PC-9 (cell line): ENCODE data around the gene ZC3HAV1. TPM values are rescaled to one million over a fixed set of nuclear protein-coding genes. Genes with fewer than 3 reads are reported as not detected.

Source experiments
- BruUV-seq: library from RNA; stranded (reverse); fragments of 400-500 nt; replicated peaks from 2 replicates; lab custom pipeline; 2021; lab: Mats Ljungman, UMichigan
- CTCF ChIA-PET: fragments of 300-600 bp; sonication (Branson Sonifier 250); formaldehyde crosslinking; loops from one replicate; lab custom pipeline; 2022; ENCODE audit warnings: antibody characterized with exemption; lab: Charles Lee
- POLR2A ChIA-PET: fragments of 300-600 bp; sonication (Branson Sonifier 250); formaldehyde crosslinking; loops from one replicate; lab custom pipeline; 2022; ENCODE audit warnings: antibody characterized with exemption; ENCODE audit not compliant: unreplicated experiment; lab: Charles Lee
- DNase-seq, 2 experiments: peaks; one replicate each; pipeline versions ENCODE4 v3.0.0 to v3.0.0-alpha.2; 2015 to 2022; ENCODE audit warnings: mixed read lengths in 1 of 2
- H2AFZ ChIP-seq: fragments of 200-600 bp; sonication (generic); 2 replicates; pipeline ENCODE4 v1.8.1; 2017; ENCODE audit warnings: antibody characterized with exemption
- H3F3A ChIP-seq: fragments of 200-600 bp; sonication (generic); 2 replicates; pipeline ENCODE4 v1.8.1; 2017; ENCODE audit warnings: antibody characterized with exemption, mild to moderate bottlenecking, low read depth; ENCODE audit not compliant: insufficient read depth
- H3K27ac ChIP-seq: fragments of 200-600 bp; sonication (generic); 2 replicates; pipeline ENCODE4 v1.6.1; 2016; ENCODE audit warnings: mixed run types
- H3K27me3 ChIP-seq: fragments of 200-600 bp; sonication (generic); 2 replicates; pipeline ENCODE4 v1.6.1; 2016; ENCODE audit warnings: low read depth, mixed run types; ENCODE audit not compliant: insufficient read depth
- H3K36me3 ChIP-seq: fragments of 200-600 bp; sonication (generic); 2 replicates; pipeline ENCODE4 v1.6.1; 2016; ENCODE audit warnings: low read depth, mixed run types
- H3K4me1 ChIP-seq: fragments of 200-600 bp; sonication (generic); replicated peaks from 2 replicates; pipeline ENCODE4 v1.6.1; 2016; ENCODE audit warnings: mixed run types; ENCODE audit not compliant: insufficient read depth
- H3K4me2 ChIP-seq: fragments of 200-600 bp; sonication (generic); 2 replicates; pipeline ENCODE4 v1.6.1; 2017; ENCODE audit warnings: mixed run types
- H3K4me3 ChIP-seq: fragments of 200-600 bp; sonication (generic); 2 replicates; pipeline ENCODE4 v1.6.1; 2016; ENCODE audit warnings: mixed run types
- H3K79me2 ChIP-seq: fragments of 200-600 bp; sonication (generic); 2 replicates; pipeline ENCODE4 v1.6.1; 2017; ENCODE audit warnings: low read depth, mixed run types
- H3K9me2 ChIP-seq: fragments of 200-600 bp; sonication (generic); 2 replicates; pipeline ENCODE4 v1.8.1; 2017; ENCODE audit warnings: mild to moderate bottlenecking; ENCODE audit not compliant: insufficient read depth
- H3K9me3 ChIP-seq: fragments of 200-600 bp; sonication (generic); 2 replicates; pipeline ENCODE4 v1.8.1; 2016; ENCODE audit warnings: low read depth; ENCODE audit not compliant: insufficient read depth
- H4K20me1 ChIP-seq: fragments of 200-600 bp; sonication (generic); 2 replicates; pipeline ENCODE4 v1.8.1; 2017; ENCODE audit not compliant: insufficient read depth
- EZH2 ChIP-seq: fragments of 200-600 bp; sonication (generic); IDR thresholded peaks from 2 replicates; pipeline ENCODE4 v1.8.0; 2017; ENCODE audit warnings: antibody characterized with exemption, low read depth
- intact Hi-C: fragments of 100-400 bp; cut with micrococcal nuclease; formaldehyde crosslinking; loops from one replicate; pipeline ENCODE4 v1.10.0; 2022; ENCODE audit not compliant: unreplicated experiment
- total RNA-seq: library from RNA; stranded (reverse); gene quantifications from 2 replicates; pipeline ENCODE4 v1.2.3, GENCODE V29; 2021
- TF ChIP-seq, protein P1 (sequence below): fragments of 200-600 bp; sonication (generic); conservative IDR thresholded peaks from 2 replicates; pipeline ENCODE4 v1.6.1; 2017; ENCODE audit warnings: mixed run types, antibody characterized with exemption, mild to moderate bottlenecking, moderate library complexity

The ZC3HAV1 gene
- total RNA-seq, 1 experiment from 2014 or later: 36.7 TPM

DNA sequence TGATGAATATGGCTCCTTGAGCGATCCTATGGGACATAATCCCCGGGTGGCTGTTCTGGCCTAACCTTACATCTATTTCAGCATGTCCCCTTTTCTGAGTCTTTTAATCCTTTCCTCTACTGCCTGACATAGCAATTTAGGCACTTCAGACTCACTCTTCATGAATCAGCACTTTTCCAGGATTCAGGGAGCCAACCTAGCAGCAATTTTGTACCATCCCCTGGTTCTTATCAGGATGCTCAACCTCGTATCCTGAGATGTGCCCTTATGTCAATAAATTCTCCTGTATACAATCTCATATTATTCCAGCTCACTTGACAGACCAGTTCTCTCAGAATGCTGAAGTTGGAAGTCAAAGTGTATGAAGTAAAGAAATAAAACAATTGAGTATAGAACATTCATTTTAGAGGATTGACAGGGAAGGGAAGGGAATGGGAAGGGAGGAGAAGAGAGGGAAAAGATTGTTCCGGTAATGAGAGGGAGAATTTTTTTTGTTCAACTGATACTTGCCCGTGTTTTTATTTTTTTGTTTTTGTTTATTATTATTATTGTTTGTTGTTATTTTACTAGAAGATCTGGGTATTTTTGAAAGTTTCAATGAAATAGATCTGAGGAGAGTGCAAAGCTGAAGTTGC is 8.2 kb upstream of the ZC3HAV1 start:
- no peak for TF ChIP-seq EZH2
- TF ChIP-seq, protein P1, sequence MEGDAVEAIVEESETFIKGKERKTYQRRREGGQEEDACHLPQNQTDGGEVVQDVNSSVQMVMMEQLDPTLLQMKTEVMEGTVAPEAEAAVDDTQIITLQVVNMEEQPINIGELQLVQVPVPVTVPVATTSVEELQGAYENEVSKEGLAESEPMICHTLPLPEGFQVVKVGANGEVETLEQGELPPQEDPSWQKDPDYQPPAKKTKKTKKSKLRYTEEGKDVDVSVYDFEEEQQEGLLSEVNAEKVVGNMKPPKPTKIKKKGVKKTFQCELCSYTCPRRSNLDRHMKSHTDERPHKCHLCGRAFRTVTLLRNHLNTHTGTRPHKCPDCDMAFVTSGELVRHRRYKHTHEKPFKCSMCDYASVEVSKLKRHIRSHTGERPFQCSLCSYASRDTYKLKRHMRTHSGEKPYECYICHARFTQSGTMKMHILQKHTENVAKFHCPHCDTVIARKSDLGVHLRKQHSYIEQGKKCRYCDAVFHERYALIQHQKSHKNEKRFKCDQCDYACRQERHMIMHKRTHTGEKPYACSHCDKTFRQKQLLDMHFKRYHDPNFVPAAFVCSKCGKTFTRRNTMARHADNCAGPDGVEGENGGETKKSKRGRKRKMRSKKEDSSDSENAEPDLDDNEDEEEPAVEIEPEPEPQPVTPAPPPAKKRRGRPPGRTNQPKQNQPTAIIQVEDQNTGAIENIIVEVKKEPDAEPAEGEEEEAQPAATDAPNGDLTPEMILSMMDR: no peak
- Histone ChIP-seq H3K36me3 (no peaks in the 10 kb centered on the region), H3K4me1 (peaks cover 27% of the 10 kb centered on the region), H3K4me3 (no peak overlapping the region; the same call in 1 of the 2 replicates), H3K4me2 (peak overlapping the region; percentile 67), H3K79me2 (no peaks in the 10 kb centered on the region), H4K20me1 (no peaks in the 10 kb centered on the region), H3K9me2 (no peaks in the 10 kb centered on the region), H2AFZ (no peak overlapping the region), H3K27ac (peak overlapping the region; percentile 37), H3K9me3 (no peaks in the 10 kb centered on the region), H3F3A (peaks cover 22% of the 10 kb centered on the region), H3K27me3 (no peaks in the 10 kb centered on the region)
- no peak for DNase-seq
- BruUV-seq: no TSS peak
- CTCF ChIA-PET: no interaction called here
- POLR2A ChIA-PET: interaction anchor here (0.6 to 0.7 kb wide), 3 partner anchors 14 to 365 kb away, joined by 3 to 4 read pairs (median 4); no protein-coding TSS in a partner anchor
- intact Hi-C loops: no loop called here

DNA sequence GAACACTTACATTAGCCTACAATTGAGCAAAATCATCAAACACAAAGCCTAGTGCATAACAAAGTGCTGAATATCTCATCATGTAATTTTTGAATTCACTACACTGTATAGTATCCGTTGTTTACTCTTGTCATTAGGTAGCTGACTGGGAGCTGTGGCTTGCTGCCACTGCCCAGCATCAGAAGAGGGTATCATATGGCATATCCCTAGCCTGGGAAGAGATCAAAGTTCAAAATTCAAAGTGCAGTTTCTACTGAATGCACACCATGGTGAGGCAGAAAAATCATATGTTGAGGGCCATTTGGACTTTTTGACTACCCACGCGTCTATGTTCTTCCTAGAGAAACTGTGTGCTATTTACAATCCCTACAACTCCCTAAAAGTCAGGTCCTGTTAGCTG is 7.5 kb upstream of the ZC3HAV1 start:
- Histone ChIP-seq H3K4me1 (peaks cover 27% of the 10 kb centered on the region), H3K36me3 (no peaks in the 10 kb centered on the region), H3K4me3 (no peak overlapping the region), H3K4me2 (no peak overlapping the region), H3F3A (peaks cover 22% of the 10 kb centered on the region), H4K20me1 (no peaks in the 10 kb centered on the region), H3K27me3 (no peaks in the 10 kb centered on the region), H3K9me3 (no peaks in the 10 kb centered on the region), H3K27ac (no peak overlapping the region), H3K79me2 (no peaks in the 10 kb centered on the region), H3K9me2 (no peaks in the 10 kb centered on the region), H2AFZ (no peak overlapping the region)
- POLR2A ChIA-PET: interaction anchor here (0.6 to 0.7 kb wide), 2 partner anchors 62 to 230 kb away, joined by 4 to 6 read pairs; no protein-coding TSS in a partner anchor
- DNase-seq: no peak
- CTCF ChIA-PET: interaction anchor here (0.6 kb wide), 1 partner anchor 93 kb away, joined by 21 read pairs; no protein-coding TSS in a partner anchor
- intact Hi-C loops: no loop called here
- TF ChIP-seq, protein P1: no peak
- TF ChIP-seq EZH2: no peak
- no TSS peak for BruUV-seq

DNA sequence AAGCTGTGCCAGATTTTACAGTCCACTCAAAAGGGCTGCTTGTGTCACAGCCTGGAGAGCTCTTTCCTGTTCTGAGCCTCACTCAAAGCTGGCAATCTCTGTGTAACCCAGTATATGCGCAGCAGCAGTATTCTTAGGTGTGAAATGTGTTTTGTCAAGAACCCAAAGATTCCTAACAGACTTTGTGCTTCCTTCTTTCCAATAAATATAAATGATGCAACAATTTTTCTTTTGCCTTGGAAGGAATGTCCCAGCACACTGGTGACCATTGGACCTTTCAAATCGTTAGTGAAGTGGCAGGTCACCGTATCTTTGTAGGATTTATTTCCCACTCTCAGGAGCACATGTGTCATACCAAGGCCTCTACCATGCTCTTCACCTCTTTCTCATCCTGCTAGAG is 5.6 kb upstream of the ZC3HAV1 start:
- H3F3A ChIP-seq: peaks cover 24% of the 10 kb centered on the region
- no TSS peak for BruUV-seq
- H3K27me3 ChIP-seq: no peaks in the 10 kb centered on the region
- DNase-seq: no peak
- H3K9me3 ChIP-seq: no peaks in the 10 kb centered on the region
- no peak overlapping the region for H3K4me2 ChIP-seq
- peaks cover 30% of the 10 kb centered on the region for H3K4me1 ChIP-seq
- H3K36me3 ChIP-seq: no peaks in the 10 kb centered on the region
- ChIA-PET CTCF (no interaction called here), POLR2A (no interaction called here)
- no peaks in the 10 kb centered on the region for H3K9me2 ChIP-seq
- H3K4me3 ChIP-seq: no peak overlapping the region
- no peaks in the 10 kb centered on the region for H4K20me1 ChIP-seq
- TF ChIP-seq EZH2: no peak
- TF ChIP-seq, protein P1: no peak
- intact Hi-C loops: no loop called here
- H3K79me2 ChIP-seq: no peaks in the 10 kb centered on the region
- H3K27ac ChIP-seq: no peak overlapping the region
- no peak overlapping the region for H2AFZ ChIP-seq
